NCI-H2196 (cell line): ENCODE data around the gene ZNF432.
A peak's percentile ranks its signal among the peaks of the same experiment; 100 is the strongest.
"Not testable (repeated sequence)": the region's sequence is repeated elsewhere in the genome, so short reads cannot be mapped to it uniquely, and the experiment has no call there.

Experiments
- DNase-seq: peaks from one replicate; lab custom pipeline; 2025; ENCODE audit not compliant: unreplicated experiment; lab: John Stamatoyannopoulos, UW

Gene ZNF432

GRCh38 chr19:52048555-52049501 is at the start of gene ZNF432:
TSS of gene ZNF432 (minus strand) at chr19:52048838. CDS start at chr19:52046868, 1,970 bp downstream.
- peak; percentile 91 for DNase-seq

DNA sequence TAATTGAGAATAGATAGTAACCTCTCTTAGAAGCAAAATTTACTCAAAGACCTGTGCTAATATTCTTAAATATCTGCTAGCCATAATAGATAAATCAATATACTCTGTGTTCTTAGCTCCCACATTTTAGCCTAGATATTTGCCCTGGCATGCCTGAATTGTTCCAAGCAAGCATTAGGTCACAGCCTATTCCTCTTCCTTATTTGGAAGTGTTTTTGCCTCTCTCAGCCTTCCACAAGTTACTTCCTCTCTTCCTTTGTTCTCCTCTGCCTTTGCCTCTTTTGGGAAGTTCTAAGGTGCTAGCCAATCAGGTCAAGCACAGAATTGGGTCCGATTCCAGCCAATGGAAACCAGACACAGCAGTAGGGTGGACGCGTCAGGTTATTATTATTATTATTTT is 47.8 kb upstream of the ZNF432 start:
- DNase-seq = not testable (repeated sequence)

GRCh38 chr19:52095172-52096014 is 46.8 kb upstream of the ZNF432 start, which contains the start of gene ZNF841:
TSS of gene ZNF841 (minus strand) at chr19:52095765. CDS start at chr19:52084801, 10,964 bp downstream.
- peak; percentile 89 for DNase-seq

- DNase-seq = no peak
Measured at GRCh38 chr19:52094526-52095130, 46.0 kb upstream of the ZNF432 start.

- DNase-seq = no peak
Measured at GRCh38 chr19:52086481-52086880, 37.8 kb upstream of the ZNF432 start.

DNA sequence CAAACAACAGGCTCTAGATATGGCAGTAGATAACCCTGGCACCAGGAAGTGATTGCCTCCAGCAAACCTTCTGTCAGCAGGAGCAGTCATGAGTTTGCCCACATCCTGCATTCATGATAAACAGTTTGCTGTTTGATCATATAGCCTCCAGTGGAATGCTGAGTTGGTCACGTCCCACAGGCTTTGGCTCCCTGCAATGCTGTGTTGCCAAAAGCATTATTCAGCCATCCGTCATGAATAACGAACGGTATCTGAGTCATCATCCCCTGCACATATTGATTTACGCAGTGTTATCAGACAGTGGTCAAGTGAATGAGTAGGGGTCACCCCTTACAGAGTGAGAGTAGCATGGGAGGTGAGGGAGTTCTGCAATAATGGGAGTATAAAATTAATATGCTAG is 21.9 kb upstream of the ZNF432 start:
- DNase-seq = no peak

- DNase-seq = no peak
Measured at GRCh38 chr19:52069653-52070052, 21.0 kb upstream of the ZNF432 start.

DNA sequence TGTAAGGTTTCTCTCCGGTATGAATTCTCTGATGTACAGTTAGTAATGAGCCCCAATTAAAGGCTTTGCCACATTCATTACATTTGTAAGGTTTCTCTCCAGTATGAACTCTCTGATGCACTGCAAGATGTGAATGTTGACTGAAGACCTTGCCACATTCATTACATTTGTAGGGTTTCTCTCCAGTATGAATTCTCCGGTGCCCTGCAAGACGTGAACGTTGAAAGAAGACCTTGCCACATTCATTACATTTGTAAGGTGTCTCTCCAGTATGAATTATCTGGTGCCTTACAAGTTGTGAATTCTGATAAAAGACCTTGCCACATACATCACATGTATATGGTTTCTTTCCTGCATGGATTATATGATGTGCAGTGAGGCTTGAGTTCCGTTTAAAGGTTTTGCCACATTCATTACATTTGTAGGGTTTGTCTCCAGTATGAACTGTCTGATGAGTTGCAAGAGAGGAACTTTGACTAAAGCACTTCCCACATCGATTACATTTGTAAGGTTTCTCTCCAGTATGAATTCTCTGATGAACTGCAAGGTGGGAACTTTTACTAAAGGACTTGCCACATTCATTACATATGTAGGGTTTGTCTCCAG is 17.7 kb upstream of the ZNF432 start:
- no peak for DNase-seq

DNA sequence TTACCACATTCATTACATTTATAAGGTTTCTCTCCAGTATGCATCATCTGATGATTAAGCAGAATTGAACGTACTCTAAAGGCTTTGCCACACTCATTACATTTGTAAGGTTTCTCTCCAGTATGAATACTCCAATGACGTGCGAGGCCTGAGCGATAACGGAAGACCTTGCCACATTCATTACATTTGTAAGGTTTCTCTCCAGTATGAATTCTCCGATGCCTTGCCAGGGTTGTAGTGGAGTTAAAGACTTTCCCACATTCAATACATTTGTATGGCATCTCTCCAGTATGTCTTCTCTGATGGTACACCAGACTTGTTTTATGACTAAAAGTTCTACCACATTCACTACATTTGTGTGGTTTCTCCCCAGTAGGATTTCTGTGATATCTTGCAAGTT is 16.8 kb upstream of the ZNF432 start:
- no peak for DNase-seq

- DNase-seq = not testable (repeated sequence)
Measured at GRCh38 chr19:52056480-52056879, 7.8 kb upstream of the ZNF432 start.

- not testable (repeated sequence) for DNase-seq
Measured at GRCh38 chr19:52051736-52052135, 3.1 kb upstream of the ZNF432 start.

DNA sequence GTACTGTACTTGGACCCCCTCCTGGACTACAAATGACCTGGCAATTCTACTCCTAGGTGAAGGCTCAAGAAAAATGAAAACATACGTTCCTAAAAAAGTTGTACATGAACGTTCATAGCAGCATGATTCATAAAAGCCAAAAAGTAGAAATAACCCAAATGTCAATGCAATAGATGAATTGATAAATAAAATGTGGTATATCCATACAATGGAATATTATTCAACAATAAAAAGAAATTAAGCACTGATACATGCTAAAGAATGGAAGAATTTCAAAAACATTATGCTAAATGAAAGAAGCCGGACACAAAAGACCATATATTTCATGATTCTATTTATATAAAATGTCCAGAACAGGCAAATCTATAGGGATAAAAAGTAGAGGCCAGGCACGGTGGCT is 9.5 kb downstream of the ZNF432 start:
- no peak for DNase-seq

GRCh38 chr19:52034051-52034728 is 14.4 kb downstream of the ZNF432 start:
- no peak for DNase-seq

DNA sequence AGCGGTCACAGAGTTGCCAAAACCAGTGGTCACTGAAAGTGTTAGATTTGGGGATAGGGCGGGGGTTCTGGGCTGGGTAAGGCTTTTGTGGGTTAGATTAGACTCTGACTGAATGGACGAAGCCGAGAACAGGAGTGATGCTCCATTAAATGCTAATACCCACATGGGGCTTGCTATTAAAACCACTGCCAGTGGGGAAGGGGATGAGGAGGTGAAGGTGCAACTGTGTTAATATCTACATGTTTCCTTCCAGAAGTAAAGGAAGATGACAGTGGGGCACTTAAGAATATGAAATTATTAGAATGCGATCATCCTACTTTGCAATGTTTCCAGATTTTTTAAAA is 19.9 kb downstream of the ZNF432 start:
- peak; percentile 48 for DNase-seq

- peak; percentile 86 for DNase-seq
Measured at GRCh38 chr19:52028027-52028779, 20.4 kb downstream of the ZNF432 start, which contains the start of gene ZNF614. TSS of gene ZNF614 (minus strand) at chr19:52028379. CDS start at chr19:52025745, 2,634 bp downstream.

GRCh38 chr19:52026255-52026990 is 22.2 kb downstream of the ZNF432 start:
- DNase-seq = not testable (repeated sequence)

DNA sequence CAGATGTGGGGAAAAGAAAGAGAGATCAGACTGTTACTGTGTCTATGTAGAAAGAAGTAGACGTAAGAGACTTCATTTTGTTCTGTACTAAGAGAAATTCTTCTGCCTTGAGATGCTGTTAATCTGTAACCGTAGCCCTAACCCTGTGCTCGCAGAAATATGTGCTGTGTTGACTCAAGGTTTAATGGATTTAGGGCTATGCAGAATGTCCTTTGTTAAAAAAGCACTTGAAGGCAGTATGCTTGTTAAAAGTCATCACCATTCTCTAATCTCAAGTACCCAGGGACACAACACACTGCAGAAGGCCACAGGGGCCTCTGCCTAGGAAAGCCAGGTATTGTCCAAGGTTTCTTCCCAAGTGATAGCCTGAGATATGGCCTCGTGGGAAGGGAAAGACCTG is 24.2 kb downstream of the ZNF432 start:
- DNase-seq = not testable (repeated sequence)

- no peak for DNase-seq
Measured at GRCh38 chr19:52022193-52022592, 26.4 kb downstream of the ZNF432 start.

DNA sequence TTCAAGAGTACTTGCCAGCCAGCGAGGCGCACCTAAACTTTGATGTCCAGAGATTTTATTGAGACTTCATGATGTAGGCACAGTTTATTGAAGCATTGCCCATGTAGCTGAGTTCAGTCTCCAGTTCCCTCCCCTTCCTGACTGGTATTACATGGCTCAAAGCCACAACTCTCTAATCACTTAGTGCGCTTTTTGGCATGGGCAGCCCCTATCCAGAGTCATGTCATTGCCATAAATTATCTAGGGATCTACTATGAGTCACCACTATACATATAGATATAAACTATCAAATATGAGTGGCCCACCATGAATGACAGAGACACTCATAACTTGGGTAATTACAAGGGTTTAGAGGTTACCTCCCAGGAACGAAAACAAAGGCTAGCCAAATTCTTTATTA is 28.1 kb downstream of the ZNF432 start:
- no peak for DNase-seq
